Vagina (tissue), 2 donors: ENCODE results near the gene PDE4D. TPM values are rescaled to one million over a fixed set of nuclear protein-coding genes. Genes with fewer than 3 reads are reported as not detected.

Experiments used
- DNase-seq, 2 donors: peaks; one replicate each; pipeline ENCODE4 v3.0.0-alpha.2; 2017; ENCODE audit errors: extremely low spot score in 2 of 2
- H3K27ac ChIP-seq: fragments of 200-600 bp; sonication (generic); one replicate; pipeline ENCODE4 v1.5.1; 2019
- H3K27me3 ChIP-seq: fragments of 200-600 bp; sonication (generic); one replicate; pipeline ENCODE4 v1.5.1; 2019
- H3K36me3 ChIP-seq, 2 donors: fragments of 200-600 bp; sonication (generic); one replicate each; pipeline ENCODE4 v1.5.1; 2017 to 2019
- H3K4me1 ChIP-seq: fragments of 200-600 bp; sonication (generic); one replicate; pipeline ENCODE4 v1.5.1; 2019
- H3K4me3 ChIP-seq, 2 donors: fragments of 200-600 bp; sonication (generic); 1 replicate in 1 of 2; 2 replicates in 1 of 2; pipeline ENCODE4 v1.5.1; 2016 to 2019
- H3K9me3 ChIP-seq: fragments of 200-600 bp; sonication (generic); one replicate; pipeline ENCODE4 v1.5.1; 2019
- POLR2A ChIP-seq, 2 donors: fragments of 450-650 bp; IDR thresholded peaks; one replicate each; pipeline ENCODE4 v1.6.1; 2017; ENCODE audit warnings: antibody characterized with exemption in 2 of 2, mild to moderate bottlenecking in 2 of 2, moderate library complexity in 2 of 2
- POLR2AphosphoS5 ChIP-seq, 2 donors: sonication (generic); formaldehyde crosslinking; IDR thresholded peaks; one replicate each; pipeline ENCODE4 v1.9.0; 2017; ENCODE audit warnings: antibody characterized with exemption in 2 of 2, mild to moderate bottlenecking in 2 of 2, low read depth in 1 of 2; ENCODE audit not compliant: insufficient read depth in 1 of 2
- intact Hi-C: fragments of 100-400 bp; cut with DNase I; formaldehyde crosslinking; loops from one replicate; pipeline ENCODE4 v1.15.1; 2023
- total RNA-seq: library from RNA; depleted of rRNA; stranded (reverse); fragments of >200 nt; gene quantifications from one replicate; pipeline ENCODE4 v1.2.3, GENCODE V29; 2016
- TF ChIP-seq, protein P1 (sequence below), 3 experiments: fragments of 450-650 bp in 2 of 3; fragments of 200-600 bp in 1 of 3; sonication (generic) in 1 of 3; IDR thresholded peaks; one replicate each; pipeline ENCODE4 v1.5.1; 2017 to 2019; ENCODE audit warnings: antibody characterized with exemption in 3 of 3, mild to moderate bottlenecking in 2 of 3, moderate library complexity in 2 of 3

Gene PDE4D
- total RNA-seq, 1 donor from 2014 or later: 86.9 TPM

DNA sequence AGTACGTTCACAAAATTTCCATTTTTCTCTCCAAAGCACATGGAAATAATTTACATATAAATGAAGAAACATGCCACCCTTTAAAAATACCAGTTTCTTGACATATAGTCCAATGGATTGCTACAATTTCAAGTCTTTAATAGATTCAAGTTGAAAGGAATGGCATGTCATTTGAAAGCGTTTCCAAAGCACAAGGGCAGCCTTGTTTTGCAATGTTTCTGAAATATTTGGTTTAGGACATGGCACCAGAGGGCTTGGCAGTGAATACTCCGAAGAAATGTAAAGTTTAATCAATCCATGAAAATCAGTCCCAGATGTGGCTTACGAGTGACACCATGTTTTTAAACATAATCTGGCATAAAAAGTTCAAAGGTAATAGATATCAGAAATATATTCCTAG lies 333.7 kb downstream of the PDE4D start:
- no peak overlapping the region for H3K4me3 ChIP-seq
- H3K36me3 ChIP-seq: no peaks in the 10 kb centered on the region
- H3K4me1 ChIP-seq: no peaks in the 10 kb centered on the region
- H3K9me3 ChIP-seq: no peaks in the 10 kb centered on the region
- no peaks in the 10 kb centered on the region for H3K27me3 ChIP-seq
- no peak overlapping the region for H3K27ac ChIP-seq
- intact Hi-C loops: no loop called here
- TF ChIP-seq, protein P1, sequence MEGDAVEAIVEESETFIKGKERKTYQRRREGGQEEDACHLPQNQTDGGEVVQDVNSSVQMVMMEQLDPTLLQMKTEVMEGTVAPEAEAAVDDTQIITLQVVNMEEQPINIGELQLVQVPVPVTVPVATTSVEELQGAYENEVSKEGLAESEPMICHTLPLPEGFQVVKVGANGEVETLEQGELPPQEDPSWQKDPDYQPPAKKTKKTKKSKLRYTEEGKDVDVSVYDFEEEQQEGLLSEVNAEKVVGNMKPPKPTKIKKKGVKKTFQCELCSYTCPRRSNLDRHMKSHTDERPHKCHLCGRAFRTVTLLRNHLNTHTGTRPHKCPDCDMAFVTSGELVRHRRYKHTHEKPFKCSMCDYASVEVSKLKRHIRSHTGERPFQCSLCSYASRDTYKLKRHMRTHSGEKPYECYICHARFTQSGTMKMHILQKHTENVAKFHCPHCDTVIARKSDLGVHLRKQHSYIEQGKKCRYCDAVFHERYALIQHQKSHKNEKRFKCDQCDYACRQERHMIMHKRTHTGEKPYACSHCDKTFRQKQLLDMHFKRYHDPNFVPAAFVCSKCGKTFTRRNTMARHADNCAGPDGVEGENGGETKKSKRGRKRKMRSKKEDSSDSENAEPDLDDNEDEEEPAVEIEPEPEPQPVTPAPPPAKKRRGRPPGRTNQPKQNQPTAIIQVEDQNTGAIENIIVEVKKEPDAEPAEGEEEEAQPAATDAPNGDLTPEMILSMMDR (IDR thresholded peaks at IDR 0.05): no peak
- TF ChIP-seq POLR2A (IDR thresholded peaks at IDR 0.05): no peak
- no peak for TF ChIP-seq POLR2AphosphoS5 (IDR thresholded peaks at IDR 0.05; ENCODE audit: insufficient read depth in 1 of 2, low read depth in 1 of 2)
- no peak for DNase-seq

DNA sequence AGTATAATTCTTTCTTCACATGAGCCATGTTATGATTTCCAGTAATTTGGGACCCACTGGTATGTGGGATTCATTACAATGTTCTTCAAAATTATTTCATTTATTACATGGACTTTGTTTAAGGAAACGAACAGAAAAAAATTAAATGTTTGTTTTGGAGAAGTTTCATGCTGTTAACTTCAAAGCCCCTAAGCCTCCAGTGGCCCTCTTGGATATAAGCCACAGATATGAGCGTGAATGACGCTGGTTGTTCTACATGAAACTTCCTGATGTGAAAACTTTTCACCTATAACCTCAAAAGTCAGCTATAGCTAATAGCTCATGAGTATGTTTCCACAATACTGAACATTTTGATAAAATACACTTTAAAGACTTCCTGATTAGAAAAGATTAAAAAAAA lies 334.2 kb downstream of the PDE4D start:
- intact Hi-C loops: no loop called here
- H3K27me3 ChIP-seq: no peaks in the 10 kb centered on the region
- no peaks in the 10 kb centered on the region for H3K9me3 ChIP-seq
- no peak overlapping the region for H3K27ac ChIP-seq
- H3K36me3 ChIP-seq: no peaks in the 10 kb centered on the region
- no peak overlapping the region for H3K4me3 ChIP-seq
- no peak for DNase-seq
- no peaks in the 10 kb centered on the region for H3K4me1 ChIP-seq
- TF ChIP-seq, protein P1 (IDR thresholded peaks at IDR 0.05): no peak
- peak in 1 of 2 donors; percentile 17 for TF ChIP-seq POLR2AphosphoS5 (IDR thresholded peaks at IDR 0.05; ENCODE audit: insufficient read depth in 1 of 2, low read depth in 1 of 2)

DNA sequence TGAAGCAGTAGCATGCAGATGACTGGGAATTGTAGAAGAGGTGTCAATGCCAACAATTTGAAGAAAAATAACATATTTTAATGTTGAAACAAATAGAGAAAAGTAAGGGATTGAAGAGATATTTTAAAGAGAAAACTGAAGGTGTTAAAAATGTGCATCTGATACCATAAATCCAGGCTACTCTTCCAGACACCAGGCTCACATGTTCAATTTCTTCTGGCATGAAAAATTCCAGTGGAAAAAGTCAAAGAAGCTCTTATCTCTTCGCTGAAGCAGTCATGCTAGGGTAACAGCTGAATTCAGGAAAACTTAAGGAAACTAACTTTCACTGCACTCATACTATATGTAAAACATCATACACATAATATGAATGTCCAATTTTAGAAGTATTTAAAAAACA lies 335.0 kb downstream of the PDE4D start:
- intact Hi-C loops: no loop called here
- H3K27ac ChIP-seq: no peak overlapping the region
- H3K36me3 ChIP-seq: no peaks in the 10 kb centered on the region
- H3K4me3 ChIP-seq: no peak overlapping the region
- no peak for DNase-seq
- H3K9me3 ChIP-seq: no peaks in the 10 kb centered on the region
- no peaks in the 10 kb centered on the region for H3K4me1 ChIP-seq
- no peak for TF ChIP-seq POLR2AphosphoS5 (IDR thresholded peaks at IDR 0.05; ENCODE audit: insufficient read depth in 1 of 2, low read depth in 1 of 2)
- TF ChIP-seq, protein P1 (IDR thresholded peaks at IDR 0.05): no peak
- no peak for TF ChIP-seq POLR2A (IDR thresholded peaks at IDR 0.05)
- H3K27me3 ChIP-seq: no peaks in the 10 kb centered on the region

DNA sequence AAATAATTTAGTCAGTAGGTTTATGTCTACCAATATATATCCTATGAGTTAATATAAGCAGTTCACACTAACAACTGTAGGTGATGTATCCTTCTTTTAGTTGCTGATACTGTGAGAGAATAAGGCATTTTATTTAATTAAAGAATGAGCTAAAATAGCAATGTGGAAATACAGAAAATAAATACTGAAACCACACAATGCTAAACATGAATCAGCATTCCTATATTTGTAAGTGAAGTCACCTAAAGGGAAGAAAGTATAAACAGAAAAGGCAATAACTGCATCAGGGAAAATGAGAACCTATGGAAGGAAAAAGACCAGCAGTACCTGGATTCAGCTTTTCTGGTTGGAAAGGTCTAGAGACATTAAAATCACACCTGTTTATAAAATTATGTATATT lies 336.0 kb downstream of the PDE4D start:
- H3K4me3 ChIP-seq: no peak overlapping the region
- TF ChIP-seq, protein P1 (IDR thresholded peaks at IDR 0.05): no peak
- TF ChIP-seq POLR2AphosphoS5 (IDR thresholded peaks at IDR 0.05; ENCODE audit: insufficient read depth in 1 of 2, low read depth in 1 of 2): no peak

DNA sequence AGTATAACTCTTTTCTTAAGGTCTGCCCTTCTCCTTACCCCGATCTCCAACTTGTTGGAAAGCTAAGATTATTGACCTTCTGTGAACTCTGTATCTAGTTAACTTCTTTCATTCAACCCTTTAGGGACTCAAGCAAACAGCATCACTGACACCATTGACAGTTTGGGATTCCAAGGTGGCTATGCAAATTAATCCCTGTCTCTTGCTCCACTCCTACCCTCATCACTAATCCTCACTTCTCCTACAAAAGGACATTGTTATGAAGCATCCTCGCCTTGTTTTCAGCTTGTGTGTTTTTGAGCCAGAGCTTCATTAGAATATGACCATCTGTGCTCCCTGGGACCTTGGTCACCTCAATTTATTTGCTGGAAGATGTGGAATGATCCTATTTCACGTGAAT lies 337.9 kb downstream of the PDE4D start:
- Histone ChIP-seq H3K27me3 (no peaks in the 10 kb centered on the region), H3K9me3 (no peaks in the 10 kb centered on the region), H3K4me3 (no peak overlapping the region), H3K27ac (no peak overlapping the region), H3K36me3 (no peaks in the 10 kb centered on the region), H3K4me1 (no peaks in the 10 kb centered on the region)
- TF ChIP-seq, protein P1 (IDR thresholded peaks at IDR 0.05): no peak
- TF ChIP-seq POLR2AphosphoS5 (IDR thresholded peaks at IDR 0.05; ENCODE audit: insufficient read depth in 1 of 2, low read depth in 1 of 2) (no peak), POLR2A (IDR thresholded peaks at IDR 0.05) (no peak)
- no peak for DNase-seq
- intact Hi-C loops: no loop called here

More for the DNA sequence above, 336.0 kb downstream of the PDE4D start:
- Histone ChIP-seq H3K4me1 (no peaks in the 10 kb centered on the region), H3K27me3 (no peaks in the 10 kb centered on the region), H3K36me3 (no peaks in the 10 kb centered on the region), H3K27ac (no peak overlapping the region), H3K9me3 (no peaks in the 10 kb centered on the region)
- DNase-seq: no peak
- intact Hi-C loops: no loop called here
